Ovary (tissue), 3 donors: Measurements from ENCODE around the gene HCAR2.

Source experiments
- POLR2A ChIP-seq: fragments of 450-650 bp; IDR thresholded peaks from one replicate; pipeline ENCODE4 v1.6.1; 2017; ENCODE audit warnings: antibody characterized with exemption, mild to moderate bottlenecking, moderate library complexity
- TF ChIP-seq, protein P1 (sequence below), 3 donors: fragments of 450-650 bp in 2 of 3; fragments of 200-600 bp in 1 of 3; IDR thresholded peaks; one replicate each; pipeline versions ENCODE4 v1.5.1 to v1.8.0; 2016 to 2022; ENCODE audit warnings: antibody characterized with exemption in 3 of 3, mild to moderate bottlenecking in 1 of 3
- donor health status: DM: no; HTN: no; CAD: no.

- TF ChIP-seq POLR2A: no peak
- TF ChIP-seq, protein P1, sequence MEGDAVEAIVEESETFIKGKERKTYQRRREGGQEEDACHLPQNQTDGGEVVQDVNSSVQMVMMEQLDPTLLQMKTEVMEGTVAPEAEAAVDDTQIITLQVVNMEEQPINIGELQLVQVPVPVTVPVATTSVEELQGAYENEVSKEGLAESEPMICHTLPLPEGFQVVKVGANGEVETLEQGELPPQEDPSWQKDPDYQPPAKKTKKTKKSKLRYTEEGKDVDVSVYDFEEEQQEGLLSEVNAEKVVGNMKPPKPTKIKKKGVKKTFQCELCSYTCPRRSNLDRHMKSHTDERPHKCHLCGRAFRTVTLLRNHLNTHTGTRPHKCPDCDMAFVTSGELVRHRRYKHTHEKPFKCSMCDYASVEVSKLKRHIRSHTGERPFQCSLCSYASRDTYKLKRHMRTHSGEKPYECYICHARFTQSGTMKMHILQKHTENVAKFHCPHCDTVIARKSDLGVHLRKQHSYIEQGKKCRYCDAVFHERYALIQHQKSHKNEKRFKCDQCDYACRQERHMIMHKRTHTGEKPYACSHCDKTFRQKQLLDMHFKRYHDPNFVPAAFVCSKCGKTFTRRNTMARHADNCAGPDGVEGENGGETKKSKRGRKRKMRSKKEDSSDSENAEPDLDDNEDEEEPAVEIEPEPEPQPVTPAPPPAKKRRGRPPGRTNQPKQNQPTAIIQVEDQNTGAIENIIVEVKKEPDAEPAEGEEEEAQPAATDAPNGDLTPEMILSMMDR (IDR thresholded peaks at IDR 0.05): no peak
Measured at GRCh38 chr12:122732611-122733010, 29.5 kb upstream of the HCAR2 start.
